Lung (tissue), 12 donors: Measurements from ENCODE around the gene MAX. TPM values are rescaled to one million over a fixed set of nuclear protein-coding genes. Genes with fewer than 3 reads are reported as not detected.

Experiments
- ATAC-seq: fragments of 200-7000 bp; cut with Tn5 transposase; one replicate; pipeline ENCODE4 v1.9.1; 2020; ENCODE audit warnings: moderate number of reproducible peaks; ENCODE audit not compliant: insufficient read depth, low FRiP score
- DNase-seq, 3 donors: peaks; one replicate each; pipeline ENCODE4 v3.0.0-alpha.2; 2013 to 2017
- H3K27ac ChIP-seq, 2 donors: one replicate each; pipeline ENCODE4 v1.5.1; 2013; ENCODE audit warnings: mild to moderate bottlenecking in 2 of 2, moderate library complexity in 2 of 2, control low read depth in 1 of 2, inconsistent platforms in 1 of 2, low read depth in 1 of 2, low read length in 1 of 2
- H3K27me3 ChIP-seq, 3 donors: one replicate each; pipeline ENCODE4 v1.5.1; 2013; ENCODE audit warnings: low read length in 2 of 3; ENCODE audit not compliant: control insufficient read depth in 3 of 3, insufficient read depth in 3 of 3
- H3K36me3 ChIP-seq, 4 donors: one replicate each; pipeline ENCODE4 v1.5.1; 2013; ENCODE audit warnings: low read length in 4 of 4, mild to moderate bottlenecking in 1 of 4, moderate library complexity in 1 of 4; ENCODE audit not compliant: control insufficient read depth in 4 of 4, insufficient read depth in 4 of 4
- H3K4me1 ChIP-seq, 5 donors: one replicate each; pipeline ENCODE4 v1.5.1; 2013; ENCODE audit warnings: low read length in 5 of 5, mild to moderate bottlenecking in 2 of 5, moderate library complexity in 1 of 5; ENCODE audit not compliant: control insufficient read depth in 5 of 5, insufficient read depth in 5 of 5
- H3K4me3 ChIP-seq: one replicate; pipeline ENCODE4 v1.5.1; 2013; ENCODE audit warnings: mild to moderate bottlenecking, control low read depth, moderate library complexity
- H3K9ac ChIP-seq, 2 donors: one replicate each; pipeline ENCODE4 v1.5.1; 2013; ENCODE audit warnings: low read length in 2 of 2, control low read depth in 1 of 2; ENCODE audit not compliant: insufficient read depth in 1 of 2
- H3K9me3 ChIP-seq, 4 donors: one replicate each; pipeline ENCODE4 v1.5.1; 2013; ENCODE audit warnings: low read length in 3 of 4, mild to moderate bottlenecking in 1 of 4, moderate library complexity in 1 of 4; ENCODE audit not compliant: control insufficient read depth in 4 of 4, insufficient read depth in 3 of 4
- CTCF ChIP-seq: IDR thresholded peaks from 2 replicates; pipeline ENCODE4 v1.5.1; 2012; ENCODE audit warnings: mild to moderate bottlenecking; ENCODE audit errors: control extremely low read depth, extremely low read depth
- WGBS, 2 donors: extraction: QIAGEN DNeasy Blood & Tissue Kit; methylation state at CpG; one replicate each; pipeline ENCODE4 v1.1.7; 2013; 5-methylcytosine and 5-hydroxymethylcytosine counted together
- polyA plus RNA-seq, 2 donors: library from polyadenylated mRNA; stranded (reverse); fragments of 200-250 nt; gene quantifications; one replicate each; pipeline ENCODE4 v1.2.1, GENCODE V29; 2013
- total RNA-seq, 2 donors: library from RNA; depleted of rRNA in 1 of 2; stranded (reverse); fragments of >200 nt in 1 of 2; gene quantifications; one replicate each; pipeline ENCODE4 v1.2.1, GENCODE V29; 2014 to 2021
- donor health status: control.
- donor health status: control.
- donor health status: Bipolar disorder and iron deficiency.
- donor health status: healthy.
- donor health status: DM: yes; HTN: yes; CAD: no.

The MAX gene
- total and polyA plus RNA-seq, 4 donors, result 45.1 to 110 (median 57.7) TPM

DNA sequence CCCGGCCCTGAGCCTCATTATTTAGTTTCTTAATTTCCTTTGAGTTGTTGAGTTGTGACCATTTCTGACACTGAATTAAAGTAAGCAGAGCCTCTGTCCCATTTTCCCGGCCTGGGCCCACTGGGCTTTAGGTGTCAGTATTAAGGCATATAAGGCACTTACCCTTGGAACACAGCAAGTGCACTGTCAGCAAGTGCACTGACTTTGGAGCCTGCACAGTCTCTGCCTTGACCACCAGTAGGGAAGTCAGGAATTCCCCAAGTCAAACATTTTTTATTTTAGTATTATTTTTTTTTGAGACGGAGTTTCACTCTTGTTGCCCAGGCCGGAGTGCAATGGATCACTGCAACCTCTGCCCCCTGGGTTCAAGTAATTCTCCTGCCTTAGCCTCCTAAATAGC, 56.6 kb downstream of the MAX start:
- ATAC-seq (no peak), DNase-seq (no peak)
- no peak for TF ChIP-seq CTCF
- Histone ChIP-seq H3K4me3 (no peak overlapping the region), H3K27ac (no peak overlapping the region), H3K9ac (no peak overlapping the region), H3K9me3 (no peaks in the 10 kb centered on the region), H3K4me1 (peaks cover 0 to 8% (median 2%) of the 10 kb centered on the region in 5 donors), H3K36me3 (peaks cover under 1 to 28% (median 12%) of the 10 kb centered on the region in 4 donors), H3K27me3 (no peaks in the 10 kb centered on the region)
- 70 to 88% methylated on average over 4 of the region's 4 CpGs for WGBS, 2 donors

GRCh38 chr14:65045006-65045405, 57.3 kb downstream of the MAX start:
- TF ChIP-seq CTCF, result no peak
- peaks cover 3 to 32% (median 13%) of the 10 kb centered on the region in 4 donors for H3K36me3 ChIP-seq
- ATAC-seq, result no peak
- no peaks in the 10 kb centered on the region for H3K9me3 ChIP-seq
- no peak overlapping the region for H3K4me3 ChIP-seq
- DNase-seq, result no peak
- no peak overlapping the region for H3K9ac ChIP-seq
- no peak overlapping the region for H3K27ac ChIP-seq
- no peaks in the 10 kb centered on the region for H3K27me3 ChIP-seq
- H3K4me1 ChIP-seq, result peaks cover 0 to 8% (median 2%) of the 10 kb centered on the region in 5 donors
- WGBS, 2 donors, result 37 to 79% methylated on average over 5 of the region's 5 CpGs

DNA sequence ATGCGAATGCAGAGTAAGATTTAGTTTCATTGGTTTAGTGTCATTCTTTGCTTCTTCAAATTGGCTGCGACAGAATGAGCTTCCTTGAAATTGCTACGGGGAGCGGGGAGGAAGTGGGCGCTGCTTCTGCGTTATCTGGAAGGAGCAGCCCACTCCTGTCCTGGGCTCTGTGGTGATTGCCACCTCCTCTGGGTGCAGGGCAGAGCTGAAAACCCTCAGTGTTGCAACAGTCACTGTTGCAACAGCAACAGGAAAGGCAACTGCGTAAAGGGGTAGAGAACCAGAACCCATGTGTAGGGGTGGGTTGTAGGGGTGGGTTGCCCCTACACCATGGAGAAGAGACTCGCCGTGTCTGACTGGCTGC, 57.7 kb downstream of the MAX start:
- no peak overlapping the region for H3K4me3 ChIP-seq
- ATAC-seq (no peak), DNase-seq (no peak)
- H3K4me1 ChIP-seq, result peaks cover 0 to 8% (median 2%) of the 10 kb centered on the region in 5 donors
- no peak overlapping the region for H3K27ac ChIP-seq
- no peaks in the 10 kb centered on the region for H3K9me3 ChIP-seq
- no peak for TF ChIP-seq CTCF
- 40 to 75% methylated on average over 9 of the region's 9 CpGs for WGBS, 2 donors
- H3K27me3 ChIP-seq, result no peaks in the 10 kb centered on the region
- no peak overlapping the region for H3K9ac ChIP-seq
- peaks cover 3 to 32% (median 13%) of the 10 kb centered on the region in 4 donors for H3K36me3 ChIP-seq

DNA sequence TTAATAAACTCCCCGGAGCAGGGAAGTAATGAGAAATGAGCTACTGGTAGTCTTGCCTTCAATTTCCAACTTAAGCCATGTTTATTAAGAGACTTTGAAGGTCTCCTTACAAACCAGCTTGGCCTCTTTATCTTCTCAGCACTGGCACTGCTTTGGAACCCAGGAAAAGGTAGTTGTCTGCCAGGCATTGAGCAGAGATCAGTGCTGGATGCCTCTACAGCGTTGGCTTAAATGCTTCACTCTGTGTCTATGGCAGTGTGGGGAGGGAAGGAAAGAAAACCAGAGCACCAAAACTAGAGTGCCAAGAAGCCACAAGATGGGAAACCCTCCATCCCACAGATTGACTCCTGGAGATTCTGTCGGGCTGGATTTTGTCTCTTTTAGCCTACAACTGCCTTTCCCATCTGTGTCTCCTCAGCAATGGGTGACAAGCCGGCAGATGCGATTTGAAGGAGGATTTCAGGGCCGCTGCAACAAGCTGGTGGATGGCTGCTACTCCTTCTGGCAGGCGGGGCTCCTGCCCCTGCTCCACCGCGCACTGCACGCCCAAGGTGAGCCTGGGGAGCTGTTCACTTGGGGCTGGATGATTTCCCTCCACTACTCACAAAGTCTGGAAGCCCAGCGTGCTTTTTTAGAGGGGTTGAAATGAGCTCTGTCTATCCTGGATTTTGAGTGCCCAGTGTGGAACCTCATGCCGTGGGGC, 58.3 kb downstream of the MAX start:
- no peak for DNase-seq
- peaks cover 3 to 32% (median 13%) of the 10 kb centered on the region in 4 donors for H3K36me3 ChIP-seq
- H3K9me3 ChIP-seq, result no peaks in the 10 kb centered on the region
- peaks cover 0 to 8% (median 2%) of the 10 kb centered on the region in 5 donors for H3K4me1 ChIP-seq
- no peak for ATAC-seq
- no peak overlapping the region for H3K27ac ChIP-seq
- no peak for TF ChIP-seq CTCF
- WGBS, 2 donors, result 62 to 82% methylated on average over 12 of the region's 12 CpGs
- H3K4me3 ChIP-seq, result no peak overlapping the region
- no peaks in the 10 kb centered on the region for H3K27me3 ChIP-seq
- H3K9ac ChIP-seq, result no peak overlapping the region
